GM23338 (cell line): ENCODE results near the gene NR2C2.

Experiments used
- CREB1 ChIP-seq: fragments of 250-450 bp; sonication (Bioruptor Pico); IDR thresholded peaks from 2 replicates; pipeline ENCODE4 v1.5.0; 2020; ENCODE audit warnings: low read depth, mild to moderate bottlenecking, moderate library complexity
- CTCF ChIP-seq, 2 experiments: fragments of 200-600 bp in 1 of 2; sonication (generic) in 1 of 2; conservative IDR thresholded peaks; 2 replicates each; pipeline versions ENCODE4 v1.5.1 to v1.6.1; 2016 to 2017; ENCODE audit warnings: antibody characterized with exemption in 2 of 2, low read depth in 2 of 2, mild to moderate bottlenecking in 2 of 2, moderate library complexity in 1 of 2
- EZH2 ChIP-seq: fragments of 200-600 bp; sonication (generic); IDR thresholded peaks from one replicate; pipeline ENCODE4 v1.8.0; 2017; ENCODE audit warnings: antibody characterized with exemption, mild to moderate bottlenecking, low read depth; ENCODE audit not compliant: unreplicated experiment
- EZH2phosphoT487 ChIP-seq: fragments of 200-600 bp; sonication (generic); IDR thresholded peaks from one replicate; pipeline ENCODE4 v1.8.1; 2018; ENCODE audit warnings: antibody characterized with exemption; ENCODE audit not compliant: unreplicated experiment
- NANOG ChIP-seq: IDR thresholded peaks from 2 replicates; pipeline ENCODE4 v1.6.1; 2016; ENCODE audit warnings: antibody characterized with exemption, borderline replicate concordance
- POLR2AphosphoS5 ChIP-seq: IDR thresholded peaks from 2 replicates; pipeline ENCODE4 v1.6.1; 2016; ENCODE audit warnings: antibody characterized with exemption, low read depth
- REST ChIP-seq: IDR thresholded peaks from one replicate; pipeline ENCODE4 v1.6.1; 2018; ENCODE audit warnings: antibody characterized with exemption; ENCODE audit not compliant: unreplicated experiment
- STAT1 ChIP-seq: IDR thresholded peaks from one replicate; pipeline ENCODE4 v1.6.1; 2016; ENCODE audit warnings: antibody characterized with exemption; ENCODE audit not compliant: unreplicated experiment
- ZNF114 ChIP-seq: fragments of 250-450 bp; sonication (Bioruptor Pico); IDR thresholded peaks from 2 replicates; pipeline ENCODE4 v1.5.0; 2020; ENCODE audit warnings: mild to moderate bottlenecking, moderate library complexity
- TF ChIP-seq, protein P1 (sequence below): IDR thresholded peaks from 2 replicates; pipeline ENCODE4 v1.6.1; 2016; ENCODE audit warnings: antibody characterized with exemption
- TF ChIP-seq, protein P2 (sequence below): fragments of 250-450 bp; sonication (Bioruptor Pico); IDR thresholded peaks from 2 replicates; pipeline ENCODE4 v1.5.0; 2020; ENCODE audit warnings: mild to moderate bottlenecking, moderate library complexity

DNA sequence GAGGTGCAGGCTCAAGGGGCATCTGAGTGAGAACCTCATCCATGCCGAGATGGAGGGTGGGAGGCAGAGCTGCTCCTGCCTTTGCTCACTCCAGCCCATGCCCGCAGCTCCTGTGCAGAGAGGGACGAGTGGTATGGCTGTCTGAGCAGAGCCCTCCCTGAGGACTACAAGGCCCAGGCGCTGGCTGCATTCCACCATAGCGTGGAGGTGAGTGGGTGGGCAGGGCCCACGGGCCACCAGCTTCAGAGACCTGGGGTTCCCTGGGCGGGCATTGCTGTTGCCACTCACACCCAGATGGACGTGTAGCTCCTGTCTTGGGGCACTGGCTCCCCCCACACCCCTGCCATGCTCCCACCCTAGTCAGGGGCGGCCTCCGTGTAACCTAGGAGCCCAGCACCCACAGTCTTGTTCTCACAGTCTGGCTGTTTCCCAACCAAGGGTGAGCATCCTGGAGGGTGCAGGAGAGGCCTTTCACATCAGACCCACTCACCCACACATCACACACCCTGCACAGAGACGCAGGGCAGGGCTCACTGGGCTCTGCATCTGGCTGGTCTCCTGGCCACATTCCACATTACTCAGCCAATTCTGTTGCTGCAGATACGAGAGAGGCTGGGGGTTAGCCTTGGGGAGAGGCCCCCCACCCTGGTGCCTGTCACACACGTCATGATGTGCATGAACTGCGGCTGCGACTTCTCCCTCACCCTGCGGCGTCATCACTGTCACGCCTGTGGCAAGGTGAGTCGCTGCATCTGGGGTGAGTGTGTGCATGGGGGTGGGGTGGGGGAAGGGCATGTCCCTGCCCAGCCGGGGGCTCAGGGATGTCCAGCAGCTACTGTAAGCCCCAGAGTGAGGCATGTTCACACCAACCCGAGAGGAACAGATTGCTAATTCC is 25.3 kb upstream of the NR2C2 start:
- TF ChIP-seq CTCF (conservative IDR thresholded peaks at IDR 0.05; ENCODE audit: low read depth in 2 of 2) (no peak), EZH2 (no peak), POLR2AphosphoS5 (no peak), STAT1 (no peak), NANOG (no peak), REST (no peak), EZH2phosphoT487 (no peak), CREB1 (no peak), ZNF114 (CRISPR knock-in tag) (no peak)
- TF ChIP-seq, protein P1, sequence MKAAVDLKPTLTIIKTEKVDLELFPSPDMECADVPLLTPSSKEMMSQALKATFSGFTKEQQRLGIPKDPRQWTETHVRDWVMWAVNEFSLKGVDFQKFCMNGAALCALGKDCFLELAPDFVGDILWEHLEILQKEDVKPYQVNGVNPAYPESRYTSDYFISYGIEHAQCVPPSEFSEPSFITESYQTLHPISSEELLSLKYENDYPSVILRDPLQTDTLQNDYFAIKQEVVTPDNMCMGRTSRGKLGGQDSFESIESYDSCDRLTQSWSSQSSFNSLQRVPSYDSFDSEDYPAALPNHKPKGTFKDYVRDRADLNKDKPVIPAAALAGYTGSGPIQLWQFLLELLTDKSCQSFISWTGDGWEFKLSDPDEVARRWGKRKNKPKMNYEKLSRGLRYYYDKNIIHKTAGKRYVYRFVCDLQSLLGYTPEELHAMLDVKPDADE: no peak
- TF ChIP-seq, protein P2, sequence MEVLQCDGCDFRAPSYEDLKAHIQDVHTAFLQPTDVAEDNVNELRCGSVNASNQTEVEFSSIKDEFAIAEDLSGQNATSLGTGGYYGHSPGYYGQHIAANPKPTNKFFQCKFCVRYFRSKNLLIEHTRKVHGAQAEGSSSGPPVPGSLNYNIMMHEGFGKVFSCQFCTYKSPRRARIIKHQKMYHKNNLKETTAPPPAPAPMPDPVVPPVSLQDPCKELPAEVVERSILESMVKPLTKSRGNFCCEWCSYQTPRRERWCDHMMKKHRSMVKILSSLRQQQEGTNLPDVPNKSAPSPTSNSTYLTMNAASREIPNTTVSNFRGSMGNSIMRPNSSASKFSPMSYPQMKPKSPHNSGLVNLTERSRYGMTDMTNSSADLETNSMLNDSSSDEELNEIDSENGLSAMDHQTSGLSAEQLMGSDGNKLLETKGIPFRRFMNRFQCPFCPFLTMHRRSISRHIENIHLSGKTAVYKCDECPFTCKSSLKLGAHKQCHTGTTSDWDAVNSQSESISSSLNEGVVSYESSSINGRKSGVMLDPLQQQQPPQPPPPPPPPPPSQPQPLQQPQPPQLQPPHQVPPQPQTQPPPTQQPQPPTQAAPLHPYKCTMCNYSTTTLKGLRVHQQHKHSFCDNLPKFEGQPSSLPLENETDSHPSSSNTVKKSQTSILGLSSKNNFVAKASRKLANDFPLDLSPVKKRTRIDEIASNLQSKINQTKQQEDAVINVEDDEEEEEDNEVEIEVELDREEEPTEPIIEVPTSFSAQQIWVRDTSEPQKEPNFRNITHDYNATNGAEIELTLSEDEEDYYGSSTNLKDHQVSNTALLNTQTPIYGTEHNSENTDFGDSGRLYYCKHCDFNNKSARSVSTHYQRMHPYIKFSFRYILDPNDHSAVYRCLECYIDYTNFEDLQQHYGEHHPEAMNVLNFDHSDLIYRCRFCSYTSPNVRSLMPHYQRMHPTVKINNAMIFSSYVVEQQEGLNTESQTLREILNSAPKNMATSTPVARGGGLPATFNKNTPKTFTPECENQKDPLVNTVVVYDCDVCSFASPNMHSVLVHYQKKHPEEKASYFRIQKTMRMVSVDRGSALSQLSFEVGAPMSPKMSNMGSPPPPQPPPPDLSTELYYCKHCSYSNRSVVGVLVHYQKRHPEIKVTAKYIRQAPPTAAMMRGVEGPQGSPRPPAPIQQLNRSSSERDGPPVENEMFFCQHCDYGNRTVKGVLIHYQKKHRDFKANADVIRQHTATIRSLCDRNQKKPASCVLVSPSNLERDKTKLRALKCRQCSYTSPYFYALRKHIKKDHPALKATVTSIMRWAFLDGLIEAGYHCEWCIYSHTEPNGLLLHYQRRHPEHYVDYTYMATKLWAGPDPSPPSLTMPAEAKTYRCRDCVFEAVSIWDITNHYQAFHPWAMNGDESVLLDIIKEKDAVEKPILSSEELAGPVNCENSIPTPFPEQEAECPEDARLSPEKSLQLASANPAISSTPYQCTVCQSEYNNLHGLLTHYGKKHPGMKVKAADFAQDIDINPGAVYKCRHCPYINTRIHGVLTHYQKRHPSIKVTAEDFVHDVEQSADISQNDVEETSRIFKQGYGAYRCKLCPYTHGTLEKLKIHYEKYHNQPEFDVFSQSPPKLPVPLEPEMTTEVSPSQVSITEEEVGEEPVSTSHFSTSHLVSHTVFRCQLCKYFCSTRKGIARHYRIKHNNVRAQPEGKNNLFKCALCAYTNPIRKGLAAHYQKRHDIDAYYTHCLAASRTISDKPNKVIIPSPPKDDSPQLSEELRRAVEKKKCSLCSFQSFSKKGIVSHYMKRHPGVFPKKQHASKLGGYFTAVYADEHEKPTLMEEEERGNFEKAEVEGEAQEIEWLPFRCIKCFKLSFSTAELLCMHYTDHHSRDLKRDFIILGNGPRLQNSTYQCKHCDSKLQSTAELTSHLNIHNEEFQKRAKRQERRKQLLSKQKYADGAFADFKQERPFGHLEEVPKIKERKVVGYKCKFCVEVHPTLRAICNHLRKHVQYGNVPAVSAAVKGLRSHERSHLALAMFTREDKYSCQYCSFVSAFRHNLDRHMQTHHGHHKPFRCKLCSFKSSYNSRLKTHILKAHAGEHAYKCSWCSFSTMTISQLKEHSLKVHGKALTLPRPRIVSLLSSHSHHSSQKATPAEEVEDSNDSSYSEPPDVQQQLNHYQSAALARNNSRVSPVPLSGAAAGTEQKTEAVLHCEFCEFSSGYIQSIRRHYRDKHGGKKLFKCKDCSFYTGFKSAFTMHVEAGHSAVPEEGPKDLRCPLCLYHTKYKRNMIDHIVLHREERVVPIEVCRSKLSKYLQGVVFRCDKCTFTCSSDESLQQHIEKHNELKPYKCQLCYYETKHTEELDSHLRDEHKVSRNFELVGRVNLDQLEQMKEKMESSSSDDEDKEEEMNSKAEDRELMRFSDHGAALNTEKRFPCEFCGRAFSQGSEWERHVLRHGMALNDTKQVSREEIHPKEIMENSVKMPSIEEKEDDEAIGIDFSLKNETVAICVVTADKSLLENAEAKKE (CRISPR knock-in tag): no peak
